ENCODE measurements around the gene C19orf85.

DNA sequence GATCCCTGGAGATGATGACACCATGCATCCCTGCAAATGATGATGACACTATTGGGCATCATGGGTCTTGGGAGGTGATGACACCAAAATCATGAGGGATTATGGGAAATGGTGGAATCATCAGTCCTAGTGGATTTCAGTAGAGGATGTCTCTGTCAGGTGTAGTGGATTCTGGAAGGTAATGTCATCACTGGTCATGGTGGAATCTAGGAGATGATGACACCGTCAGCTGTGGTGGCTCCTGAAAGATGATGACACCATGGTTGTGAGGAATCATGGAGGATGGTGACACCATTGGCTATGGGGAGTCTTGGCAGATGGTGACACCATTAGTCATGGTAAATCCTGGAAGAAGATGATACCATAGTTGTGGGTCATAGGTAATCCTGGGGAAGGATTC lies 33.4 kb downstream of the C19orf85 start:
- TF ChIP-seq POLR2A (IDR thresholded peaks at IDR 0.05) = no peak
- TF ChIP-seq CTCF (IDR thresholded peaks at IDR 0.05) = no peak

Measured in ovary (tissue), 3 donors.